GM10248 (cell line): ENCODE data around the gene CEP162.
"Not testable (repeated sequence)": the region's sequence is repeated elsewhere in the genome, so short reads cannot be mapped to it uniquely, and the experiment has no call there.

ENCODE experiments used
- CTCF ChIA-PET: fragments of 300-600 bp; sonication (Branson Sonifier 250); formaldehyde crosslinking; extraction: SDS; loops from one replicate; lab custom pipeline; 2021; ENCODE audit warnings: antibody characterized with exemption; lab: Yijun Ruan, JAX
- POLR2A ChIA-PET: fragments of 350-650 bp; sonication (Branson Sonifier 250); formaldehyde crosslinking; extraction: SDS; loops from one replicate; lab custom pipeline; 2020; ENCODE audit warnings: antibody characterized with exemption; lab: Yijun Ruan, JAX
- DNase-seq: peaks from one replicate; pipeline ENCODE4 v3.0.0; 2012; ENCODE audit errors: extremely low spot score
- TF ChIP-seq, protein P1 (sequence below): IDR thresholded peaks from 2 replicates; pipeline ENCODE4 v1.5.1; 2012; ENCODE audit warnings: mild to moderate bottlenecking, low read depth; ENCODE audit errors: extremely low read depth, missing control alignments, control extremely low read depth

The CEP162 gene

DNA sequence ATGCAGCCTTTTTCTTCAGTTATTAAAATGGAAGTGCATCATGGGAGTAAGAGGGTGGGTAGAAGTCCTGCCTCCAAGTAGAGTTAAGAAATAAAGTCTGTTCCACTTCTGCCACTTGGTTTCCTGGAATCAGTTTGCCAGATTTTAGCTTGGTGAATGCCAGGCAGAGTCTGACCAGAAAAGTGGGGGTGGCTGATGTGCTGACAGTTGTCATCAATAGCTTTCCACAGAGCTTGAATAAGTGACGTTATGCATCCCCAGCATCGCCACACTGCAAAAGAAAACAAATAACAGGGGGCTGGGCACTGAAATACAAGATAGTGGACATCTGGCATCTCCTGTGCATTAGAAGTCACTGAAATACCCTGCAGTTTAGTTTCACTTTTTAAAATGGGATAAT, 30.8 kb upstream of the CEP162 start:
- ChIA-PET CTCF (interaction anchor here (1.3 kb wide), 1 partner anchor 9 kb away, joined by 3 read pairs; no protein-coding TSS in a partner anchor), POLR2A (no interaction called here)
- TF ChIP-seq, protein P1, sequence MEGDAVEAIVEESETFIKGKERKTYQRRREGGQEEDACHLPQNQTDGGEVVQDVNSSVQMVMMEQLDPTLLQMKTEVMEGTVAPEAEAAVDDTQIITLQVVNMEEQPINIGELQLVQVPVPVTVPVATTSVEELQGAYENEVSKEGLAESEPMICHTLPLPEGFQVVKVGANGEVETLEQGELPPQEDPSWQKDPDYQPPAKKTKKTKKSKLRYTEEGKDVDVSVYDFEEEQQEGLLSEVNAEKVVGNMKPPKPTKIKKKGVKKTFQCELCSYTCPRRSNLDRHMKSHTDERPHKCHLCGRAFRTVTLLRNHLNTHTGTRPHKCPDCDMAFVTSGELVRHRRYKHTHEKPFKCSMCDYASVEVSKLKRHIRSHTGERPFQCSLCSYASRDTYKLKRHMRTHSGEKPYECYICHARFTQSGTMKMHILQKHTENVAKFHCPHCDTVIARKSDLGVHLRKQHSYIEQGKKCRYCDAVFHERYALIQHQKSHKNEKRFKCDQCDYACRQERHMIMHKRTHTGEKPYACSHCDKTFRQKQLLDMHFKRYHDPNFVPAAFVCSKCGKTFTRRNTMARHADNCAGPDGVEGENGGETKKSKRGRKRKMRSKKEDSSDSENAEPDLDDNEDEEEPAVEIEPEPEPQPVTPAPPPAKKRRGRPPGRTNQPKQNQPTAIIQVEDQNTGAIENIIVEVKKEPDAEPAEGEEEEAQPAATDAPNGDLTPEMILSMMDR = no peak
- DNase-seq = no peak

DNA sequence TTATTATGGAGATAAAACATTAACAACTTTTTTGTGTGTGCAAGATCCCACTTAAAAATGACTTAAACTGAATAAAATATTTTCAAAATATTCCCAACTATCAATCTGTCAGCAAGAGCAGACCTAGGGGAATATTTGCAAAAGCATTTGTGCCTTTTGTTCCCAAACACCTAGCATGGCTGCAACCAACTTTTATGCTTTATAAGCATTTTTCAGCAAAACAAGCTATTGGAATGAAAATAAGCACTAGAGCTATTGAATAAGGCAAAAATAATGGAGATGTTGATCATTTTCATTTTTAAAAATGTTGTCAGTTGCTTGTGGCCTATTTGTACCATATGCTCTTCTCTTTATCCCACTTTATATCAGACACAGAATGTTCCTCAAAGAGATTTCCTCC, 28.2 kb upstream of the CEP162 start:
- DNase-seq = no peak
- ChIA-PET POLR2A (no interaction called here), CTCF (no interaction called here)
- TF ChIP-seq, protein P1 = no peak

DNA sequence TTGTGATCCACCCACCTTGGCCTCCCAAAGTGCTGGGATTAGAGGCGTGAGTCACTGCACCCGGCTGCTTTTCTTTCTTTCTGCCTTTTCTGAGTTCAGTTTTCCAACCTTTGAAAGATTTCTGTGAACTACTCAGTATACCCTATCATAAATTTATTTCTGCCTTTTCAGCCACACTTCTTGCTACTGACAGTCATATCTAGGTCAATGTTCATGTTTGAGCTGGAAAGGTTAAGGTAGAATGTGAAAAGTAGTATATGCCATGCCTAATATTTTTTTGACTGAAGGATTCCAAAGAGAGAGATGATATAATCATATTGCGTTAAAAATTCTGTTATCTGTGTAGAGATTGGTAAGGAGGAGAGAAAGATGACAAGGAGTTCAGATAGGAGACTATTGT, 25.9 kb upstream of the CEP162 start:
- POLR2A ChIA-PET = no interaction called here
- CTCF ChIA-PET = no interaction called here
- DNase-seq = no peak
- TF ChIP-seq, protein P1 = no peak

DNA sequence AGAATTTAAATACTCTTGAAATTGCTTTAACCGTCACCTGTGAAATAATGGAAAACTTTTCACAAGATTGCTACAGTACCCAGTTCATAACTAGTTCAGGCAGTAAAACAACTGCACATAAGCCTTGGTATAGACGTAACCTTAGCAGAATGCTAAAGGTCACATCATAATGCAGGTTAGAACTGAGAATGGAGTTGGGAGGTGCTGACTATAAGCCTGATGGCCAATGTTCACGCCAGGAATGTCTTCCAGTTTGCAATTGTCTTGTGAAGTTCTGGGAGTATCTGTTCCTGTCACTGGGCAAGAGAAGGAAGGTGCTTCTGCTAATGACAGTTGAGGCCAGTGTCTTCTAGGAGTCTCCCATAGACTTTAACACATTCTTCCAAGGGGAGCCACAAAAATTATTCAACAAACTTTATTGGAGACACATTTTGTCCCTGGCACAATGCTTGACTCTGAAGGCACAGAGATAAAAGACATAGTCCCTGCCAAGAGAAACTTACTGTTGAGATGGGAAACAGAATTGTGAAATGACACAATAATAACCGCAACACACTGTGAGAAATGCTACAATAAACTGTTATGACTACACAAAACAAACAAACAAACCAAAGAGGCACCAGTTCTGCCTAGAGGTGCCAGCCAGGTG, 24.6 kb upstream of the CEP162 start:
- TF ChIP-seq, protein P1 = no peak
- POLR2A ChIA-PET = no interaction called here
- CTCF ChIA-PET = no interaction called here
- no peak for DNase-seq

DNA sequence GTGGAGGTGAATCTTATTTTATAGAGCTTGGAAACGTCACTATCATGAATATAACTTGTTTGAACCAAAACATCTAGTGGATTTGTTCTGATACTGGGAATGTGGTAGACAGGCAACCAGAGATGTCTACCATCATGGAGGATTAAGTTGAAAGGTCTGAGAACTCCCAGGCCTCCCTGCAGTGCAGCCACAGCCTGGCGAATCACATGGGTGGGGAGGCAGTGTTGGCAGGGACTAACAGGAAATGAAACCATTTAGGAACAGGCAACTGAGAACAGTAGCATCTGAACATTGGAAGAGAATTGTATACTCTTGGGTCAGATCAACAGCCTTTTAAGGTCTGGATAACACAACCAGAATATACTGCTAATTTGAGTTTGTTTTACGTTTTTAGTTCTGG, 22.3 kb upstream of the CEP162 start:
- POLR2A ChIA-PET = no interaction called here
- DNase-seq = no peak
- CTCF ChIA-PET = no interaction called here
- TF ChIP-seq, protein P1 = no peak

DNA sequence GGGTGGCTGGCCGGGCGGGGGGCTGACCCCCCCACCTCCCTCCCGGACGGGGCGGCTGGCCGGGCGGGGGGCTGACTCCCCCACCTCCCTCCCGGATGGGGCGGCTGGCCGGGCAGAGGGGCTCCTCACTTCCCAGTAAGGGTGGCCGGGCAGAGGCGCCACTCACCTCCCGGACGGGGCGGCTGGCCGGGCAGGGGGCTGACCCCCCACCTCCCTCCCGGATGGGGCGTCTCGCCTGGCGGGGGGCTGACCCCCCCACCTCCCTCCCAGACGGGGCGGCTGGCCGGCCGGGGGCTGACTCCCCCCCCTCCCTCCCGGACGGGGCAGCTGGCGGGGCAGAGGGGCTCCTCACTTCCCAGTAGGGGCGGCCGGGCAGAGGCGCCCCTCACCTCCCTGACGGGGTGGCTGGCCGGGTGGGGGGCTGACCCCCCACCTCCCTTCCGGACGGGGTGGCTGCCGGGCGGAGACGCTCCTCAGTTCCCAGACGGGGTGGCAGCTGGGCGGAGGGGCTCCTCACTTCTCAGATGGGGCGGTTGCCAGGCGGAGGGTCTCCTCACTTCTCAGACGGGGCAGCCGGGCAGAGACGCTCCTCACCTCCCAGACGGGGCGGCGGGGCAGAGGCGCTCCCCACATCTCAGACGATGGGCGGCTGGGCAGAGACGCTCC, 17.1 kb upstream of the CEP162 start:
- DNase-seq, POLR2A ChIA-PET, CTCF ChIA-PET: not testable (repeated sequence)

DNA sequence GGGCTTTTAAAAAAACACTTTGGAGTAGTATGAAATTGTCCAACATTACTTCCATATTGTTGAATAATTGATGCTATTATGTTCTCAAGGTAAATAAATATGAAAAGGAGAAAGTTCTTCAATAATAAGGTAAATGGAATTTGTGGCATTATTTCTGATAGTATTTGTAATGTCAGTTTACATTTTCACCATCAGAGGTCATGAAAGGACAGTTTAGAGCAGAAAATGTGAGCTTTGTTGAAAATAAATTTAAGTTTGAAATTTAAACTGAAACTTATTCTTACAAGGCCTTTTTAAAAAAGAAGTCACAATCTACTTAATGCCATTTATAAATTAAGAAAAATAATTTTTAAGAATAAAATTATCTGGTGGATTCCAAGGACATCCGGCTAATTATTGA, 15.8 kb upstream of the CEP162 start:
- POLR2A ChIA-PET = no interaction called here
- CTCF ChIA-PET = no interaction called here
- TF ChIP-seq, protein P1 = no peak
- no peak for DNase-seq
